Measurements from ENCODE around the gene DOK7. TPM values are rescaled to one million over a fixed set of nuclear protein-coding genes. Genes with fewer than 3 reads are reported as not detected.

The DOK7 gene
- total RNA-seq, 1 experiment from 2014 or later: 7.6 TPM

DNA sequence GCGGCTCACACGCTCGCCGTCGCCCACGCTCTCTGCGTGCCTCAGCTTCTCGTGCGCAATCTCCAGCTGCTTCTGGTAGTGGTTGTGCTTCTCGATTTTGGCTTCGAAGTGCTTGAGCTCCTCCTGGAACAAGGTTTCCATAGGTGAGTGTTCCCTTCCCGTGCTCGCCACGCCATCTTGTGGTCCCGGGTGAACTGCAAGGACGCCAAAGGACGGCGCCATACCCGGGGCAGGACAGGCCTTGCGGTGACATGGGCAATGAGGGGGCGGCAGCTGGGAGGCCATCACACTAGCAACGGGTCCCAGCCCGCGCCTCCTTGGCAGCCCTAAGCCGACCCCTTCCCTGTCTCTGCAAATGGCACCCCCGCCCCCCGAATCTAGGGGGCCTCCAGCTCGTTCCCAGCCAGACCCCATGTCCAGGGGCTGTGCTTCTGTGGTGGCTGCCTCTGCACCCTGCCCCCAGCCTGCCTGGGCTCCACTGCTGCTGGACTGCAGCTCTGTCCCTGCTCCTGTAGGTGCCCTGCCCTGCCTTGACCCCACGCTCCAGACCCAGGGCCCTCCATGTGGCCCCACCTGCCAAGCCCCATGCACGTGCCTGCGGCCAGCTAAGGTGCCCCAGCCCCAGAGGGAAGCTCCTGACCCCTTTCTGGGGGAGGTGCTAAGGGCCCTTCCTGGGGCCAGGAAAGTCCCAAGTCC is 51.8 kb downstream of the DOK7 start:
- intact Hi-C loops (cut with micrococcal nuclease; ENCODE audit: unreplicated experiment): no loop called here
- Histone ChIP-seq H3K27ac (no peak overlapping the region), H3K36me3 (ENCODE audit: low read depth) (no peaks in the 10 kb centered on the region), H3K4me2 (no peak overlapping the region), H3K9me2 (ENCODE audit: insufficient read depth) (no peaks in the 10 kb centered on the region), H3K4me1 (replicated peaks; ENCODE audit: insufficient read depth) (no peaks in the 10 kb centered on the region), H4K20me1 (ENCODE audit: insufficient read depth) (no peaks in the 10 kb centered on the region), H3F3A (ENCODE audit: insufficient read depth, low read depth) (no peaks in the 10 kb centered on the region), H3K9me3 (ENCODE audit: insufficient read depth, low read depth) (no peaks in the 10 kb centered on the region), H3K27me3 (ENCODE audit: insufficient read depth, low read depth) (no peaks in the 10 kb centered on the region), H3K79me2 (ENCODE audit: low read depth) (no peaks in the 10 kb centered on the region), H3K4me3 (no peak overlapping the region), H2AFZ (no peak overlapping the region)
- BruUV-seq (replicated peaks): no TSS peak
- CTCF ChIA-PET: no interaction called here
- no peak for TF ChIP-seq EZH2 (IDR thresholded peaks at IDR 0.05; ENCODE audit: low read depth)
- TF ChIP-seq, protein P1, sequence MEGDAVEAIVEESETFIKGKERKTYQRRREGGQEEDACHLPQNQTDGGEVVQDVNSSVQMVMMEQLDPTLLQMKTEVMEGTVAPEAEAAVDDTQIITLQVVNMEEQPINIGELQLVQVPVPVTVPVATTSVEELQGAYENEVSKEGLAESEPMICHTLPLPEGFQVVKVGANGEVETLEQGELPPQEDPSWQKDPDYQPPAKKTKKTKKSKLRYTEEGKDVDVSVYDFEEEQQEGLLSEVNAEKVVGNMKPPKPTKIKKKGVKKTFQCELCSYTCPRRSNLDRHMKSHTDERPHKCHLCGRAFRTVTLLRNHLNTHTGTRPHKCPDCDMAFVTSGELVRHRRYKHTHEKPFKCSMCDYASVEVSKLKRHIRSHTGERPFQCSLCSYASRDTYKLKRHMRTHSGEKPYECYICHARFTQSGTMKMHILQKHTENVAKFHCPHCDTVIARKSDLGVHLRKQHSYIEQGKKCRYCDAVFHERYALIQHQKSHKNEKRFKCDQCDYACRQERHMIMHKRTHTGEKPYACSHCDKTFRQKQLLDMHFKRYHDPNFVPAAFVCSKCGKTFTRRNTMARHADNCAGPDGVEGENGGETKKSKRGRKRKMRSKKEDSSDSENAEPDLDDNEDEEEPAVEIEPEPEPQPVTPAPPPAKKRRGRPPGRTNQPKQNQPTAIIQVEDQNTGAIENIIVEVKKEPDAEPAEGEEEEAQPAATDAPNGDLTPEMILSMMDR (conservative IDR thresholded peaks at IDR 0.05): no peak
- POLR2A ChIA-PET (ENCODE audit: unreplicated experiment): no interaction called here
- DNase-seq: no peak

GRCh38 chr4:3515646-3516045 is 52.5 kb downstream of the DOK7 start:
- no peaks in the 10 kb centered on the region for H3K9me2 ChIP-seq (ENCODE audit: insufficient read depth)
- no peaks in the 10 kb centered on the region for H3F3A ChIP-seq (ENCODE audit: insufficient read depth, low read depth)
- H3K9me3 ChIP-seq (ENCODE audit: insufficient read depth, low read depth): no peaks in the 10 kb centered on the region
- intact Hi-C loops (cut with micrococcal nuclease; ENCODE audit: unreplicated experiment): no loop called here
- no peak overlapping the region for H3K4me2 ChIP-seq
- no peak overlapping the region for H3K4me3 ChIP-seq
- H4K20me1 ChIP-seq (ENCODE audit: insufficient read depth): no peaks in the 10 kb centered on the region
- CTCF ChIA-PET: no interaction called here
- H3K79me2 ChIP-seq (ENCODE audit: low read depth): no peaks in the 10 kb centered on the region
- no peak for DNase-seq
- H2AFZ ChIP-seq: no peak overlapping the region
- no peak for TF ChIP-seq EZH2 (IDR thresholded peaks at IDR 0.05; ENCODE audit: low read depth)
- TF ChIP-seq, protein P1 (conservative IDR thresholded peaks at IDR 0.05): no peak
- POLR2A ChIA-PET (ENCODE audit: unreplicated experiment): no interaction called here
- H3K4me1 ChIP-seq (replicated peaks; ENCODE audit: insufficient read depth): no peaks in the 10 kb centered on the region
- no peaks in the 10 kb centered on the region for H3K27me3 ChIP-seq (ENCODE audit: insufficient read depth, low read depth)
- no peaks in the 10 kb centered on the region for H3K36me3 ChIP-seq (ENCODE audit: low read depth)
- BruUV-seq (replicated peaks): no TSS peak
- no peak overlapping the region for H3K27ac ChIP-seq

DNA sequence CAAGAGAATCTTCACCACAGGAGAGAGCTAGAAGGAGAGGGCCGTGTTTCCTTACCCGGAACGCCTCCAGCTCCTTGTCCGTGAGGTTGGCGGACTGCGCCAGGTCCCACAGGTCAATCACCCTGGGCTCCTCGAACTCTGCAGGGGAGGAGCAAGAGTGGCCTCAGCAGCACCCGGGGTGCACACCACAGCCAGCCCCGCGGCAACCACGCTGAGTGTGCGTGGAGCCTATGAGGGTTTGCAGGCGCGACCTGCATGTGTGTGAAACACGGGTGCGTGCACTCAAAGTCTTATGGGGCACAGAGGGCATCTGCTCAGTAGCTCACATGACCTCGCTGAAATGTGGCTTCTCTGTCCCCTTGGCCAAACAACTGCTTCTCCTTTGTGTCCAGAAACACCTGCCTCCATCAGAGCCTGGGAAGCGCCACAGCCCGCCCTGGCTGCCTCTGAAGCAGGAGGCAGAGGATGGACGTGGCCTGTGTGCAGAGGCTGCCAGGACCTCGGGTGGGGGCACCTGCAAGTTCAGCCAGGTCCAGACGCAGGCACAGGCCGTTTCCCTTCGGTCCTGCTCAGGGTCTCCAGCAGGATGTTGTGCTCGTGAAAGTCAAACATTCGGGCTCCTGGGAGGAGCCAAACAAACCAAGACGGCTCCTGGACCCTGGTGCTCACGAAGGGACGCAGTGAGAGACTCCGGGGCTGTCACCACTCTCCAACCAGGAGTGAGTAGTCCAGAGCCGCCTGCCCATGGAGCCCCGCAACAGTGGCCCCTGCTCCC is 53.1 kb downstream of the DOK7 start:
- no peak overlapping the region for H3K27ac ChIP-seq
- no peaks in the 10 kb centered on the region for H4K20me1 ChIP-seq (ENCODE audit: insufficient read depth)
- no peak for DNase-seq
- intact Hi-C loops (cut with micrococcal nuclease; ENCODE audit: unreplicated experiment): no loop called here
- no peak overlapping the region for H3K4me3 ChIP-seq
- no peak overlapping the region for H2AFZ ChIP-seq
- no peak overlapping the region for H3K4me2 ChIP-seq
- CTCF ChIA-PET: no interaction called here
- H3K9me2 ChIP-seq (ENCODE audit: insufficient read depth): no peaks in the 10 kb centered on the region
- H3K79me2 ChIP-seq (ENCODE audit: low read depth): no peaks in the 10 kb centered on the region
- no peaks in the 10 kb centered on the region for H3K36me3 ChIP-seq (ENCODE audit: low read depth)
- POLR2A ChIA-PET (ENCODE audit: unreplicated experiment): no interaction called here
- no peaks in the 10 kb centered on the region for H3F3A ChIP-seq (ENCODE audit: insufficient read depth, low read depth)
- no peaks in the 10 kb centered on the region for H3K27me3 ChIP-seq (ENCODE audit: insufficient read depth, low read depth)
- BruUV-seq (replicated peaks): no TSS peak
- H3K4me1 ChIP-seq (replicated peaks; ENCODE audit: insufficient read depth): no peaks in the 10 kb centered on the region
- no peak for TF ChIP-seq EZH2 (IDR thresholded peaks at IDR 0.05; ENCODE audit: low read depth)
- TF ChIP-seq, protein P1 (conservative IDR thresholded peaks at IDR 0.05): no peak
- H3K9me3 ChIP-seq (ENCODE audit: insufficient read depth, low read depth): no peaks in the 10 kb centered on the region

Data from PC-9 (cell line).